ENCODE measurements around the gene UBE2Q2. TPM values are rescaled to one million over a fixed set of nuclear protein-coding genes. Genes with fewer than 3 reads are reported as not detected.

Gene UBE2Q2
- total and polyA plus RNA-seq, 3 donors from 2014 or later = 36.4 to 44.8 (median 43.8) TPM

- 57 to 69% methylated on average over 4 of the region's 4 CpGs for WGBS, 2 donors
- intact Hi-C loops (cut with DNase I; ENCODE audit: low total_unique reads) = no loop called here
- Histone ChIP-seq H3K36me3 (ENCODE audit: low read depth, missing control alignments) (no peaks in the 10 kb centered on the region), H3K27me3 (no peaks in the 10 kb centered on the region), H3K4me3 (no peak overlapping the region), H3K4me1 (no peaks in the 10 kb centered on the region), H3K9me3 (no peaks in the 10 kb centered on the region), H3K27ac (no peak overlapping the region)
- TF ChIP-seq POLR2A (IDR thresholded peaks at IDR 0.05) = no peak
- TF ChIP-seq, protein P1, sequence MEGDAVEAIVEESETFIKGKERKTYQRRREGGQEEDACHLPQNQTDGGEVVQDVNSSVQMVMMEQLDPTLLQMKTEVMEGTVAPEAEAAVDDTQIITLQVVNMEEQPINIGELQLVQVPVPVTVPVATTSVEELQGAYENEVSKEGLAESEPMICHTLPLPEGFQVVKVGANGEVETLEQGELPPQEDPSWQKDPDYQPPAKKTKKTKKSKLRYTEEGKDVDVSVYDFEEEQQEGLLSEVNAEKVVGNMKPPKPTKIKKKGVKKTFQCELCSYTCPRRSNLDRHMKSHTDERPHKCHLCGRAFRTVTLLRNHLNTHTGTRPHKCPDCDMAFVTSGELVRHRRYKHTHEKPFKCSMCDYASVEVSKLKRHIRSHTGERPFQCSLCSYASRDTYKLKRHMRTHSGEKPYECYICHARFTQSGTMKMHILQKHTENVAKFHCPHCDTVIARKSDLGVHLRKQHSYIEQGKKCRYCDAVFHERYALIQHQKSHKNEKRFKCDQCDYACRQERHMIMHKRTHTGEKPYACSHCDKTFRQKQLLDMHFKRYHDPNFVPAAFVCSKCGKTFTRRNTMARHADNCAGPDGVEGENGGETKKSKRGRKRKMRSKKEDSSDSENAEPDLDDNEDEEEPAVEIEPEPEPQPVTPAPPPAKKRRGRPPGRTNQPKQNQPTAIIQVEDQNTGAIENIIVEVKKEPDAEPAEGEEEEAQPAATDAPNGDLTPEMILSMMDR (IDR thresholded peaks at IDR 0.05) = no peak
- DNase-seq = no peak
Observed at GRCh38 chr15:75945953-75946352, 102.7 kb downstream of the UBE2Q2 start.

DNA sequence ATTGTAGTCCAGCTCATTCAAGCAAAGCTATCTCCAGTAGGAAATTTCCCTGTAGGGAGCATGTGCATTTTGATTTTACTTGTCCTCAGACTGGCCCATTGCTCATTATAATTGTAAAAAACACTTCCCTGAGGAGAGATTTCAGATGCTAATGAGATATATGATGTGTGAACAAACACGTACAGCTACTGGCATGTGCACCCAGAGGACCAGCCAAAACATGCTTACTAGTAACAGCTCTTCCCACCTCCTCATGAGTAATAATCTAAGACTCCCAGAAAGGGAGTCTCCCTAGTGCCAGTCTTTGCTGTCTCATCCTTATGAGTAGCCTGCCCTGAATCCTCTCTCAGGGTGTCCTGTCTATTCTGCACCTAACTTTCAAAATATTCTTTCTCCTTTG is 103.8 kb downstream of the UBE2Q2 start:
- H3K27me3 ChIP-seq = no peaks in the 10 kb centered on the region
- H3K27ac ChIP-seq = no peak overlapping the region
- H3K36me3 ChIP-seq (ENCODE audit: low read depth, missing control alignments) = no peaks in the 10 kb centered on the region
- H3K4me3 ChIP-seq = no peak overlapping the region
- H3K4me1 ChIP-seq = no peaks in the 10 kb centered on the region
- DNase-seq = no peak
- no peaks in the 10 kb centered on the region for H3K9me3 ChIP-seq
- TF ChIP-seq POLR2A (IDR thresholded peaks at IDR 0.05) = no peak
- TF ChIP-seq, protein P1 (IDR thresholded peaks at IDR 0.05) = no peak
- intact Hi-C loops (cut with DNase I; ENCODE audit: low total_unique reads) = no loop called here
- 63 to 72% methylated on average over 1 of the region's 1 CpG for WGBS, 2 donors

GRCh38 chr15:75948761-75949296 is 105.6 kb downstream of the UBE2Q2 start:
- no peaks in the 10 kb centered on the region for H3K27me3 ChIP-seq
- no peak overlapping the region for H3K27ac ChIP-seq
- no peak for DNase-seq
- 82 to 86% methylated on average over 8 of the region's 8 CpGs for WGBS, 2 donors
- intact Hi-C loops (cut with DNase I; ENCODE audit: low total_unique reads) = no loop called here
- H3K9me3 ChIP-seq = no peaks in the 10 kb centered on the region
- no peak overlapping the region for H3K4me3 ChIP-seq
- no peaks in the 10 kb centered on the region for H3K4me1 ChIP-seq
- no peaks in the 10 kb centered on the region for H3K36me3 ChIP-seq (ENCODE audit: low read depth, missing control alignments)
- TF ChIP-seq POLR2A (IDR thresholded peaks at IDR 0.05) = no peak
- TF ChIP-seq, protein P1 (IDR thresholded peaks at IDR 0.05) = no peak

Small RNA genes within 50 kb of the gene (small RNA-seq; reads per million reads assigned to genes)
- gene RN7SL510P = 0 reads per million in 2 donors

Other genes with a start within 250 kb of the UBE2Q2 start
- 10 to 100 TPM; 37.0 to 44.6 TPM for gene SNUPN, start 217.7 kb upstream of the UBE2Q2 start, total RNA-seq
- gene SNUPN, start 217.7 kb upstream of the UBE2Q2 start, polyA plus RNA-seq (ENCODE audit: insufficient read depth, low read depth, low replicate concordance) = 97.5 TPM
- gene IMP3, start 203.2 kb upstream of the UBE2Q2 start, total RNA-seq = 100 to 1,000 TPM in 1 of 2 donors, 10 to 100 TPM in 1; 87.5 to 111 TPM
- 32.6 TPM for gene IMP3, start 203.2 kb upstream of the UBE2Q2 start, polyA plus RNA-seq (ENCODE audit: insufficient read depth, low read depth, low replicate concordance)
- 10 to 100 TPM in 1 of 2 donors, 1 to 10 TPM in 1; 8.3 to 11.5 TPM for gene SNX33, start 195.5 kb upstream of the UBE2Q2 start, total RNA-seq
- 10.5 TPM for gene SNX33, start 195.5 kb upstream of the UBE2Q2 start, polyA plus RNA-seq (ENCODE audit: insufficient read depth, low read depth, low replicate concordance)
- 1 to 10 TPM; 5.2 to 6.5 TPM for gene CSPG4, start 130.6 kb upstream of the UBE2Q2 start, total RNA-seq
- gene CSPG4, start 130.6 kb upstream of the UBE2Q2 start, polyA plus RNA-seq (ENCODE audit: insufficient read depth, low read depth, low replicate concordance) = 4.4 TPM
- gene FBXO22, start 60.4 kb downstream of the UBE2Q2 start, total RNA-seq = 10 to 100 TPM; 16.8 to 23.2 TPM
- gene FBXO22, start 60.4 kb downstream of the UBE2Q2 start, polyA plus RNA-seq (ENCODE audit: insufficient read depth, low read depth, low replicate concordance) = 25.7 TPM
- gene NRG4, start 169.0 kb downstream of the UBE2Q2 start, total RNA-seq = 10 to 100 TPM; 10.8 to 14.6 TPM
- gene NRG4, start 169.0 kb downstream of the UBE2Q2 start, polyA plus RNA-seq (ENCODE audit: insufficient read depth, low read depth, low replicate concordance) = 21.2 TPM
- gene TMEM266, start 216.5 kb downstream of the UBE2Q2 start, total RNA-seq = 10 to 100 TPM in 1 of 2 donors, 1 to 10 TPM in 1; 6.0 to 12.4 TPM
- 4.2 TPM for gene TMEM266, start 216.5 kb downstream of the UBE2Q2 start, polyA plus RNA-seq (ENCODE audit: insufficient read depth, low read depth, low replicate concordance)